HCT116 (cell line): ENCODE data around the gene MRE11. TPM values are rescaled to one million over a fixed set of nuclear protein-coding genes. Genes with fewer than 3 reads are reported as not detected.

Source experiments
- ATAC-seq: fragments of 200-7000 bp; cut with Tn5 transposase; 2 replicates; pipeline ENCODE4 v1.9.1; 2020; ENCODE audit warnings: mild to moderate bottlenecking, moderate library complexity
- BruUV-seq: library from RNA; stranded (reverse); fragments of 400-500 nt; replicated peaks from 2 replicates; lab custom pipeline; 2021; lab: Mats Ljungman, UMichigan
- CTCF ChIA-PET: fragments of 300-600 bp; sonication (Branson Sonifier 250); formaldehyde crosslinking; loops from one replicate; lab custom pipeline; 2021; ENCODE audit warnings: antibody characterized with exemption; lab: Charles Lee
- POLR2A ChIA-PET: fragments of 300-600, 350-600 bp; sonication (Branson Sonifier 250); formaldehyde crosslinking; loops from one replicate; lab custom pipeline; 2021; ENCODE audit warnings: antibody characterized with exemption; lab: Charles Lee
- RAD21 ChIA-PET, 2 experiments: fragments of 300-600 bp; sonication (Branson Sonifier 250); formaldehyde crosslinking; loops; one replicate each; lab custom pipeline; 2023; ENCODE audit warnings: low total read pairs in 2 of 2; ENCODE audit not compliant: uncharacterized antibody in 2 of 2, unreplicated experiment in 2 of 2, low non-redundant PET in 1 of 2; lab: Charles Lee
- DNase-seq: peaks from one replicate; pipeline ENCODE4 v3.0.0-alpha.2; 2010; ENCODE audit warnings: low read depth, low spot score
- H2AFZ ChIP-seq: fragments of 200-600 bp; shearing (Covaris generic), sonication (generic); 2 replicates; pipeline ENCODE4 v1.6.1; 2017; ENCODE audit warnings: low read depth, mixed run types, mixed read lengths, antibody characterized with exemption, low read length; ENCODE audit not compliant: poor library complexity, severe bottlenecking
- H3K27ac ChIP-seq: 2 replicates; pipeline ENCODE4 v1.5.1; 2012; ENCODE audit warnings: low read depth, low read length
- H3K27me3 ChIP-seq: fragments of 200-600 bp; sonication (generic); 2 replicates; pipeline ENCODE4 v1.6.1; 2016; ENCODE audit warnings: mixed run types, low read length, mixed read lengths; ENCODE audit not compliant: insufficient read depth
- H3K36me3 ChIP-seq, 2 experiments: fragments of 200-500 bp in 1 of 2; fragments of 200-600 bp in 1 of 2; sonication (Bioruptor generic) in 1 of 2; sonication (generic) in 1 of 2; 2 replicates each; pipeline versions ENCODE4 v1.5.1 to v1.6.1; 2014 to 2016; ENCODE audit warnings: low read length in 2 of 2, inconsistent platforms in 1 of 2, mixed read lengths in 1 of 2, mixed run types in 1 of 2; ENCODE audit not compliant: insufficient read depth in 2 of 2, control insufficient read depth in 1 of 2
- H3K4me1 ChIP-seq, 2 experiments: fragments of 200-600 bp in 1 of 2; sonication (generic) in 1 of 2; 2 replicates each; pipeline versions ENCODE4 v1.5.1 to v1.6.1; 2012 to 2017; ENCODE audit warnings: low read length in 2 of 2, inconsistent platforms in 1 of 2, mild to moderate bottlenecking in 1 of 2, mixed read lengths in 1 of 2, mixed run types in 1 of 2, moderate library complexity in 1 of 2; ENCODE audit not compliant: insufficient read depth in 2 of 2, control insufficient read depth in 1 of 2
- H3K4me2 ChIP-seq: fragments of 200-600 bp; sonication (generic); 2 replicates; pipeline ENCODE4 v1.6.1; 2017; ENCODE audit warnings: mixed run types, low read length, mixed read lengths
- H3K4me3 ChIP-seq, 2 experiments: fragments of 200-600 bp in 1 of 2; sonication (generic) in 1 of 2; replicated peaks in 1 of 2; 2 replicates each; pipeline ENCODE4 v1.5.1; 2011 to 2016; ENCODE audit warnings: low read length in 2 of 2, control low read depth in 1 of 2, low read depth in 1 of 2, mild to moderate bottlenecking in 1 of 2, mixed read lengths in 1 of 2, mixed run types in 1 of 2
- H3K79me2 ChIP-seq: fragments of 200-600 bp; sonication (generic); 2 replicates; pipeline ENCODE4 v1.6.1; 2017; ENCODE audit warnings: mild to moderate bottlenecking, mixed run types, low read length, moderate library complexity, mixed read lengths; ENCODE audit not compliant: insufficient read depth
- H3K9ac ChIP-seq: fragments of 200-600 bp; sonication (generic); 2 replicates; pipeline ENCODE4 v1.6.1; 2016; ENCODE audit warnings: low read length, mixed read lengths
- H3K9me2 ChIP-seq: fragments of 200-600 bp; sonication (generic), shearing (Covaris generic); 2 replicates; pipeline ENCODE4 v1.6.1; 2017; ENCODE audit warnings: mixed run types, mild to moderate bottlenecking, moderate library complexity; ENCODE audit not compliant: insufficient read depth
- H3K9me3 ChIP-seq, 2 experiments: fragments of 200-500 bp in 1 of 2; fragments of 200-600 bp in 1 of 2; sonication (Bioruptor generic) in 1 of 2; sonication (generic) in 1 of 2; 2 replicates each; pipeline ENCODE4 v1.6.1; 2014 to 2017; ENCODE audit warnings: low read length in 2 of 2, mixed read lengths in 2 of 2, inconsistent platforms in 1 of 2, low read depth in 1 of 2, mild to moderate bottlenecking in 1 of 2, mixed run types in 1 of 2, moderate library complexity in 1 of 2; ENCODE audit not compliant: control insufficient read depth in 1 of 2, insufficient read depth in 1 of 2
- H4K20me1 ChIP-seq: fragments of 200-600 bp; sonication (generic), shearing (Covaris generic); 2 replicates; pipeline ENCODE4 v1.6.1; 2017; ENCODE audit warnings: mixed run types, mild to moderate bottlenecking, moderate library complexity; ENCODE audit not compliant: insufficient read depth
- ATF3 ChIP-seq: IDR thresholded peaks from 2 replicates; pipeline ENCODE4 v1.6.1; 2012
- CBX3 ChIP-seq: IDR thresholded peaks from 2 replicates; pipeline ENCODE4 v1.6.1; 2012; ENCODE audit warnings: low read depth
- CEBPB ChIP-seq: IDR thresholded peaks from 2 replicates; pipeline ENCODE4 v1.6.1; 2012; ENCODE audit warnings: low read depth
- EGR1 ChIP-seq: IDR thresholded peaks from 2 replicates; pipeline ENCODE4 v1.6.1; 2012; ENCODE audit warnings: low read depth
- ELF1 ChIP-seq: IDR thresholded peaks from 2 replicates; pipeline ENCODE4 v1.6.1; 2012; ENCODE audit warnings: low read depth, borderline replicate concordance
- EZH2phosphoT487 ChIP-seq: fragments of 200-600 bp; IDR thresholded peaks from 2 replicates; pipeline ENCODE4 v1.6.1; 2018; ENCODE audit warnings: antibody characterized with exemption, borderline replicate concordance
- JUND ChIP-seq: IDR thresholded peaks from 2 replicates; pipeline ENCODE4 v1.6.1; 2012
- MAX ChIP-seq: IDR thresholded peaks from 2 replicates; pipeline ENCODE4 v1.6.1; 2012
- POLR2A ChIP-seq: IDR thresholded peaks from 2 replicates; pipeline ENCODE4 v1.7.0; 2011; ENCODE audit warnings: borderline replicate concordance; ENCODE audit not compliant: insufficient read depth, insufficient read length; ENCODE audit errors: extremely low read depth
- POLR2AphosphoS5 ChIP-seq: IDR thresholded peaks from 2 replicates; pipeline ENCODE4 v1.6.1; 2011; ENCODE audit warnings: mild to moderate bottlenecking, low read depth, low read length, moderate library complexity
- REST ChIP-seq: IDR thresholded peaks from 2 replicates; pipeline ENCODE4 v1.6.1; 2012; ENCODE audit warnings: low read depth
- SIN3A ChIP-seq: IDR thresholded peaks from 2 replicates; pipeline ENCODE4 v1.6.1; 2012; ENCODE audit warnings: low read depth
- SP1 ChIP-seq: IDR thresholded peaks from 2 replicates; pipeline ENCODE4 v1.6.1; 2012; ENCODE audit warnings: low read depth
- SRF ChIP-seq: IDR thresholded peaks from 2 replicates; pipeline ENCODE4 v1.6.1; 2012; ENCODE audit warnings: low read depth
- TCF7L2 ChIP-seq: IDR thresholded peaks from 2 replicates; pipeline ENCODE4 v1.7.0; 2011; ENCODE audit warnings: borderline replicate concordance, inconsistent platforms; ENCODE audit not compliant: insufficient read depth, insufficient read length; ENCODE audit errors: extremely low read depth
- YY1 ChIP-seq: IDR thresholded peaks from 2 replicates; pipeline ENCODE4 v1.6.1; 2011; ENCODE audit warnings: low read length, low read depth, moderate library complexity, mild to moderate bottlenecking; ENCODE audit not compliant: insufficient replicate concordance; ENCODE audit errors: extremely low read depth
- ZBTB33 ChIP-seq: IDR thresholded peaks from 2 replicates; pipeline ENCODE4 v1.6.1; 2011; ENCODE audit warnings: mild to moderate bottlenecking, low read length, moderate library complexity; ENCODE audit not compliant: insufficient replicate concordance; ENCODE audit errors: extremely low read depth
- ZFX ChIP-seq: fragments of 450-650 bp; IDR thresholded peaks from 2 replicates; pipeline ENCODE4 v1.6.1; 2017
- intact Hi-C: fragments of 100-400 bp; cut with micrococcal nuclease; formaldehyde crosslinking; loops from 2 replicates; pipeline ENCODE4 v1.10.0; 2022
- total RNA-seq: library from RNA; stranded (reverse); gene quantifications from one replicate; pipeline ENCODE4 v1.2.1, GENCODE V29; 2021; ENCODE audit not compliant: unreplicated experiment
- TF ChIP-seq, protein P1 (sequence below), 3 experiments: fragments of 200-600 bp in 1 of 3; sonication (generic) in 1 of 3; IDR thresholded peaks in 2 of 3; conservative IDR thresholded peaks in 1 of 3; 2 replicates each; pipeline ENCODE4 v1.5.1; 2012 to 2017; ENCODE audit warnings: low read depth in 2 of 3, low read length in 2 of 3, antibody characterized with exemption in 1 of 3, borderline replicate concordance in 1 of 3, control low read depth in 1 of 3, mild to moderate bottlenecking in 1 of 3, mixed read lengths in 1 of 3, mixed run types in 1 of 3, moderate library complexity in 1 of 3; ENCODE audit not compliant: insufficient read depth in 1 of 3

MRE11 gene
- total RNA-seq, 1 experiment from 2014 or later = 20.6 TPM

DNA sequence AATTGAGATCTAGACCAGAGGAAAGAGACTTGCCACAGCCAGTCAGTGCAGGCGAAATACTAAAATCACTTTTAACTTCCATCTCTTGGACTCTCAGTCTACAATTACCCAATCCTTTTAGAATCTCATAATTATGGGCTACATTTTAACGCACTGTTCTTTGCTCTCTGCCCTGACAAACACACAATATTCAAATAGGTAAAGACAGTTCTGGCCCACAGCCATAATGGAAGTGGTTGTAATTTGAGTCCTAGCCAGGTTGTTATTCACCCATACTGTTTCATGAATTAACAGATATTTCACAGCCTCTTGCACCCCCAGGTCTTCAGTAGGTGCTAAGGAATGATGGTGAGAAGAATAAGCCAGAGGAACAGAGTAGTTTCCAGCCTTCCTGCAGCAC lies 19.4 kb upstream of the MRE11 start:
- H3K9me2 ChIP-seq = no peaks in the 10 kb centered on the region
- H3K27ac ChIP-seq = no peak overlapping the region
- H3K79me2 ChIP-seq = no peaks in the 10 kb centered on the region
- no peaks in the 10 kb centered on the region for H3K4me1 ChIP-seq
- H3K36me3 ChIP-seq = no peaks in the 10 kb centered on the region
- RAD21 ChIA-PET = no interaction called here
- no peaks in the 10 kb centered on the region for H4K20me1 ChIP-seq
- CTCF ChIA-PET = no interaction called here
- no TSS peak for BruUV-seq
- no peaks in the 10 kb centered on the region for H3K27me3 ChIP-seq
- no peak overlapping the region for H3K4me3 ChIP-seq
- TF ChIP-seq ATF3 (no peak), SP1 (no peak), REST (no peak), EZH2phosphoT487 (no peak), POLR2A (no peak), TCF7L2 (no peak), SRF (no peak), ELF1 (no peak), YY1 (no peak), CEBPB (no peak), MAX (no peak), POLR2AphosphoS5 (no peak), ZBTB33 (no peak), SIN3A (no peak), JUND (no peak), CBX3 (no peak), EGR1 (no peak), ZFX (no peak)
- TF ChIP-seq, protein P1, sequence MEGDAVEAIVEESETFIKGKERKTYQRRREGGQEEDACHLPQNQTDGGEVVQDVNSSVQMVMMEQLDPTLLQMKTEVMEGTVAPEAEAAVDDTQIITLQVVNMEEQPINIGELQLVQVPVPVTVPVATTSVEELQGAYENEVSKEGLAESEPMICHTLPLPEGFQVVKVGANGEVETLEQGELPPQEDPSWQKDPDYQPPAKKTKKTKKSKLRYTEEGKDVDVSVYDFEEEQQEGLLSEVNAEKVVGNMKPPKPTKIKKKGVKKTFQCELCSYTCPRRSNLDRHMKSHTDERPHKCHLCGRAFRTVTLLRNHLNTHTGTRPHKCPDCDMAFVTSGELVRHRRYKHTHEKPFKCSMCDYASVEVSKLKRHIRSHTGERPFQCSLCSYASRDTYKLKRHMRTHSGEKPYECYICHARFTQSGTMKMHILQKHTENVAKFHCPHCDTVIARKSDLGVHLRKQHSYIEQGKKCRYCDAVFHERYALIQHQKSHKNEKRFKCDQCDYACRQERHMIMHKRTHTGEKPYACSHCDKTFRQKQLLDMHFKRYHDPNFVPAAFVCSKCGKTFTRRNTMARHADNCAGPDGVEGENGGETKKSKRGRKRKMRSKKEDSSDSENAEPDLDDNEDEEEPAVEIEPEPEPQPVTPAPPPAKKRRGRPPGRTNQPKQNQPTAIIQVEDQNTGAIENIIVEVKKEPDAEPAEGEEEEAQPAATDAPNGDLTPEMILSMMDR (IDR thresholded peaks at IDR 0.05 in 2 of 3, conservative IDR thresholded peaks at IDR 0.05 in 1 of 3; ENCODE audit: borderline replicate concordance in 1 of 3, insufficient read depth in 1 of 3, low read depth in 2 of 3, low read length in 2 of 3) = no peak
- H3K4me2 ChIP-seq = no peak overlapping the region
- DNase-seq = no peak
- H3K9ac ChIP-seq = no peak overlapping the region
- intact Hi-C loops = loop anchor here (10.0 kb wide), 1 partner anchor 1912 kb away; no protein-coding TSS in a partner anchor
- no peak overlapping the region for H2AFZ ChIP-seq
- ATAC-seq = no peak
- POLR2A ChIA-PET = no interaction called here
- no peaks in the 10 kb centered on the region for H3K9me3 ChIP-seq
